Measurements from ENCODE around the gene AKNA.

The AKNA gene

DNA sequence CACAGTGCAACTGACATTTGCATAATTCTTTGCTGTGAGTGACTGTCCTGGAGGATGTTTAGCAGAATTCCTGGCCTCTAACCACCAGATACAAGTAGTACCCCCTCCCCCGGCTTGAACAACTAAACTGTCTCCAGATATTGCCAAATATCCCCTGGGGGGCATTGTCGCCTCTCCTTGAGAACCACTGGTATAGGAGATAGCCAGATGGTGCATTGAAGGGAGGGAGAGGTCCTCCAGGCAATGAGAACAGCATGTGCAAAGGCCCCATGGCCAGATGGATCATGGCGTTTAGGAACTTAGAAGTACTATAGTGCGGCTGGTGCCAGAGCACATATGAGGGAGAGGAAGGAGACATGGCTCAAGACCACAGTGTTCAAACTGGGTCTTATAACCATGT is 83.8 kb downstream of the AKNA start:
- Mint-ChIP-seq H3K4me1 (ENCODE audit: low read depth) (peaks cover 4% of the 10 kb centered on the region), H3K9me3 (no peaks in the 10 kb centered on the region), H3K27ac (no peak overlapping the region), H3K4me3 (no peak overlapping the region), H3K27me3 (no peaks in the 10 kb centered on the region), H3K36me3 (ENCODE audit: low read depth) (no peaks in the 10 kb centered on the region)
- DNase-seq, result no peak

DNA sequence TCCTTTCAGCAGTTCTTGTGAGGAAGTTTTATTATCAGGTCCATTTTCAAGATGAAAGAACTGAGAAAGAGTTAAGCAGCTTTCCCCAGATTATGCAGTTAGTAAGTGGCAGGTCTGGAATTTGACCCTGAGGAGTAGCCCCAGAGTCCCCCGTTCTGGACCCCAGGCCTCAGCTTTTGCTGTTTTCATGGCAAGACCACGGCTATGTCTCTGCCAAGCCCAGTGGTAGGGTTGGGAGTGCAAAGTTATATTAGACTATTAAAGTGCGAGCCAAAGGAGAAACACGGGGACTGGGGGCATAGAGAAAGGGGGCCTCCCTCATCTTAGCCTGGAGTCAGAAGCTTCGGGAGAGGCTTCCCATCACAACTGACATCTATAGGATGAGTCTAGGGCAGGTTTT is 84.2 kb downstream of the AKNA start:
- Mint-ChIP-seq H3K27me3 (no peaks in the 10 kb centered on the region), H3K4me1 (ENCODE audit: low read depth) (peaks cover 4% of the 10 kb centered on the region), H3K36me3 (ENCODE audit: low read depth) (no peaks in the 10 kb centered on the region), H3K9me3 (no peaks in the 10 kb centered on the region), H3K27ac (no peak overlapping the region), H3K4me3 (no peak overlapping the region)
- peak; percentile 7 for DNase-seq

DNA sequence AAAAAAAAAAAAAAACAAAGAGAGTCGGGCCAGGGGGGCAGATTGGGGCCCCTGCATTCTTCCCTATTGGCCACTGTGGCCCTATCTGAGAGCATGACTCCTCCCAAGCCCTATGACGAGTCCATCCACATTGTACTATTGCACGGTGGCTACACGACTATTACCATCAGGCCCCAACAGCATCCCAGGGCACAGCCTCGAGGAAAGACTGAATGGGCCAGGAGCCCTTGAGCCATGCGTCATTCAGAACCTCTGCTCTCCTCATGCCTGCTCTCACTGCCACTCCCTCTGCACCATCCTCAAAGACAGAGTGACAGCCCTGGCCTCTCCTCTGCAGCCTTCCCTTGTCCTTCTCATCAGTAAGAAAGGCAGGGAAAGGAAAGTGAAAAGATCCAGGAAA is 85.1 kb downstream of the AKNA start:
- no peak overlapping the region for H3K4me3 Mint-ChIP-seq
- no peaks in the 10 kb centered on the region for H3K36me3 Mint-ChIP-seq (ENCODE audit: low read depth)
- no peaks in the 10 kb centered on the region for H3K27me3 Mint-ChIP-seq
- H3K9me3 Mint-ChIP-seq, result no peaks in the 10 kb centered on the region
- no peak overlapping the region for H3K27ac Mint-ChIP-seq
- peaks cover 4% of the 10 kb centered on the region for H3K4me1 Mint-ChIP-seq (ENCODE audit: low read depth)
- peak; percentile 2 for DNase-seq

DNA sequence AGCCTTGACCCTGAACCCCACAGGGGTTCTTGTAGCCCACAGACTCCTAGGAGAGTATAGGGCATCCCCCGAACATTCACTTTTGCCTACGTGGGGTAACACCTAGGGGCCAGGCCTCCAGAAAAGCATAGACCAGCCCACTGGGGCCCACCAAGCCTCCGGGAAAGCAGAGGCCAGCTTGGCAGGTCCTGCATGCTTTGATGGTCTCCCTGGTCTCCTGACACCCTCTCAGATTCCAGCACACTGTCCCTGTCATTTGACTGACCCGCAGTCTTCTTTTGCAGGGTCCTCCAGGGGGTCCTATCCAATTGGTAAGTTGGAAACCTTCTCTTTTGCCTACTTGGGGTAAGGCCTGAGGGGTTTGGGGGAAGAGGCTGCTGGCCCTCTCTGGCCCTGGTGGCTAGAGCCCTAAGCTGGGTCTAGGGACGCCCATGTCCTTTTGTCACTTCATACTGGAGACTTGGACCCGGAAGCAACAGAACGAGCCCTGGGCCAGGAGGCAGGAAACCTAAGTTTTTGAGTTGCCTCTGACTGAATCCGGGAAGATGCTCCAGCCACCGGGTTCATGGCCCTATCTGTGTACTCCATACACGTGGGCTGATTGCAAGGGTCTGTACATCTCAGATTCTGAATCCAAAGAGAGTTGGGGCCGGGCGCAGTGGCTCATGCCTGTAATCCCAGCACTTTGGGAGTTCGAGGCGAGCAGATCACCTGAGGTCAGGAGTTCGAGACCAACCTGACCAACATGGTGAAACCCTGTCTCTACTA is 85.8 kb downstream of the AKNA start:
- Mint-ChIP-seq H3K36me3 (ENCODE audit: low read depth) (no peaks in the 10 kb centered on the region), H3K4me1 (ENCODE audit: low read depth) (peaks cover 4% of the 10 kb centered on the region), H3K9me3 (no peaks in the 10 kb centered on the region), H3K4me3 (no peak overlapping the region), H3K27ac (no peak overlapping the region), H3K27me3 (no peaks in the 10 kb centered on the region)
- DNase-seq, result peak; percentile 13

DNA sequence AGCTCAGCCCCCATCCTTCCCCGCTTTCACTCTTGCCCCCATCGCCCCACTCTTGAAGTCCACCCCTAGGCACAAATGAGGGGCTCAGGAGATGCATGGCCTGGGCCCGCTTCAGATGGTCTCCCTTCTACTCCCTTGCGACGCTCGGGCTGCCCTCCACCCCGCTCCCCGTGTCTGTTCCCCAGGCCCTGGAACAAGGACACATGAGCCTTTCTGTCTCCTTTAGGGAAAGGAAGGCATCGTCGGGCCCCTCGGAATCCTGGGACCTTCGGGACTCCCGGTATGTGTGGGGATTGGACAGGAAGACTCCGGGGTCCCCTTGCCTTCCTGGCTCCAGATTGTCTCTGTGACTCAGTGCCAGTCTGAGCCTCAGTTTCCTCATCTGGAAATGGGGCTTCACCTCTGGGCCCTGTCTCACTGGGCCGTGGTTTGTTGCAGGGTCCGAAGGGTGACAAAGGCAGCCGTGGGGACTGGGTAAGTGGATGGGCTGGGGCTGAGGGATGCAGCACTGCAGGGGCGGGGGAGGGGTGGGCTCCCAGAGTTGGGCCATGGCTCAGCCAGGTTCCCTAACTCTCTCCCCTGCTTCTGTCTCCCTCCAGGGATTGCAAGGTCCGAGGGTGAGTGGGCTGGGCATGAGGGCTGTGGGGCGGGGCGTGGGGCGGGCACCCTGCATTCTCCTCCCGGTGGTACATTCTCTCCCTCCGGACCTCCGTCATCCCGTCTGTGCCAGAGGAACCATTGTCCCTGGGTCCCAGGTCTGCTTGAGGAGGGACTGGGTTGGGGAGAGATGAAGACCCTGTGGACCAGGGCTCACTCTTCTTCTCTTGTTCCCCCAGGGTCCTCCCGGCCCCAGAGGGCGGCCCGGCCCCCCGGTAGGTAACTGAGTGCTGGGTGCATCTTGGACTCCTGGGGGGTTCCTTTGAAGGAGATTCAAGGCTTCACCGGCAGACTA is 86.7 kb downstream of the AKNA start:
- H3K27ac Mint-ChIP-seq, result no peak overlapping the region
- peak; percentile 13 for DNase-seq

DNA sequence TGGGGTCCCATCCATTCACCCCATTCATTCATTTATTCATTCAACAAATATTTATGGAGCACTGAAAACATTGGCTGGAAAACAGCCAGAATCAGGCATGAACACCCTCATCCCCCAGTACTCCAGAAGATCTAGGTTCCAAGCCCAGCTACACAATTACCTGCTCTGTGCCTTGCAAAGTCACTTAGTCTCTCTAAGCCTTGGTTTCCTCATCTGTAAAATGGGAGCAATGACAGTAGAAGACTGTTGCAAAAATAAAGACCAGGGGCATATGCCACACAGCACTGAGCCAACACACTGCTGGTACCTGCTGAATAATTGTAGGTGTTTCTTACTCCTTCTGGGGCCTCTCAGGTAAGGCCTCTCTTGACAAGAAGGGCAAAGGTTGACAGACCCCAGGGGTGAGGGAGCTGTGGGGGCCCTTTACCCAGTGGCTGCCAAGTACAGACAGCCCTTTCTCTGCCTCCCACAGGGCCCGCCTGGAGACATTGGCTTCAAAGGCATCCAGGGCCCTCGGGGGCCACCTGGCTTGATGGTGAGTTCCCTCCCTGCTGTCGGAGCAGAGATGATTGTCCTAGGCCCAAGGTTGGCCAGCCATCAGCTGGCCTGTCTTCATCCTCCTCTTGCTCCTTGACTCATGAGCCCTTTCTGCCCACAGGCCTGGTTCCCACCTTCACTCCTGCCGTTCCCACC is 87.5 kb downstream of the AKNA start:
- H3K27me3 Mint-ChIP-seq, result peaks cover 3% of the 10 kb centered on the region
- no peak overlapping the region for H3K27ac Mint-ChIP-seq
- H3K36me3 Mint-ChIP-seq (ENCODE audit: low read depth), result peaks cover 7% of the 10 kb centered on the region
- no peaks in the 10 kb centered on the region for H3K4me1 Mint-ChIP-seq (ENCODE audit: low read depth)
- DNase-seq, result peak; percentile 22
- H3K9me3 Mint-ChIP-seq, result peaks cover 8% of the 10 kb centered on the region
- no peak overlapping the region for H3K4me3 Mint-ChIP-seq

More for the DNA sequence above, 86.7 kb downstream of the AKNA start:
- H3K9me3 Mint-ChIP-seq, result peaks cover 2% of the 10 kb centered on the region
- peaks cover 1% of the 10 kb centered on the region for H3K36me3 Mint-ChIP-seq (ENCODE audit: low read depth)
- H3K27me3 Mint-ChIP-seq, result no peaks in the 10 kb centered on the region
- no peak overlapping the region for H3K4me3 Mint-ChIP-seq
- peaks cover 4% of the 10 kb centered on the region for H3K4me1 Mint-ChIP-seq (ENCODE audit: low read depth)

DNA sequence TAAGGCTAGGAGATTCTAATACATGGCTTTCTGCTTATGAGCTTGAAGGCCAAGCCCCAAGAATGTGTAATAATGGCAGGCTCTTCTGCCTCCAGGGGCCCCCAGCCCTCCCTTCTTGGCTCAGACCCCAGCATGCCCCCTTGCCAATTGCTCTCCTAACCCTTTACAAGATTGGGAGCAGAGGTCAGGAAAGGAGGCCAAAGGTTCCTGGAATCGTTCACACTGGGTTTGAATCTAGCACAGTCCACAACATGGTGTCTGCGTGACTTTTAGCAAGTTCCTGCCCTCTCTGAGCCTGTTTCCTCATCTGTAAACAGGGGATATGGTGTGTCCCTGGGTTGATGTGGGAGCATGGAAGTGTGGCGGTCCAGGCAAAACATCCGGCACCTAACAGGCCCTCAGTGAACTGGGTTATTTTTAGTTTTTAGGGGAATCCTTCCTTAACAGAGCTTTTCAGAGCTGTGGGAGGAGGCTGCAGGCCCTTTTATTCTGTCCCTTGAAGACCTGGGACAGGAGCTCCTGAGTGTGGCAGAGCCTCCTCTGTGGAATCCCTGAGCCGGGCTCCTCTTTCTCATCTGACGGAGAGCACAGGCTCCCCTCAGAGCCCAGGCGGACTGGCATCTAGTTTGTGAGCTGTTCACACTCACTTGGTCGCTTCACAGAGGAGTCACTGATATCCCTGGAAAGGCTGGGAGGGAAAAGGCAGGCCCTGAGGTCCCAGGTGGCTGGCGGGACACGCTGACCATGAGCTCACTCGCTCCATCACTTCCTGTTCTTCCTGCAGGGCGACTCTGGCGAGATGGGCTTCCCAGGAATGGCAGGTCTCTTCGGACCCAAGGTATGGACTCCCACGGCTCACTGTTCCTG is 88.3 kb downstream of the AKNA start:
- Mint-ChIP-seq H3K27me3 (peaks cover 3% of the 10 kb centered on the region), H3K4me1 (ENCODE audit: low read depth) (no peaks in the 10 kb centered on the region), H3K9me3 (peaks cover 16% of the 10 kb centered on the region), H3K36me3 (ENCODE audit: low read depth) (peaks cover 8% of the 10 kb centered on the region), H3K4me3 (no peak overlapping the region), H3K27ac (no peak overlapping the region)
- DNase-seq, result peak; percentile 7

DNA sequence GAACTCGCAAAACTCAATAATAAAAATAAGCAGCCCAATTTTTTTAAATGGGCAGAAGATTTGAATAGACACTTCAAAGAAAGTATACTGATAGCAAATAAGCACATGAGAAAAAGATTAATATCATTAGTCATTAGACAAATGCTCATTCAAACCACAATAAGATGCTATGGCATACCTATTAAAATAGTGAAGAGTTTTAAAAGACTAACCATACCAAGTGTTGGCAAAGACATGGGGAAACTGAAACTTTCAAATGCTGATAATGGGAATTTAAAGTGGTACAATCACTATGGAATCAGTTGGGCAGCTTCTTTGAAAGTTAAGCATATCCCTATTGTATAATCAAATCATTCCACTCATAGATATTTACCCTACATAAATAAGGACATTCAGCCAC is 91.4 kb downstream of the AKNA start:
- H3K27ac Mint-ChIP-seq, result no peak overlapping the region
- H3K4me3 Mint-ChIP-seq, result no peak overlapping the region
- H3K27me3 Mint-ChIP-seq, result peaks cover 5% of the 10 kb centered on the region
- no peak for DNase-seq
- peaks cover 17% of the 10 kb centered on the region for H3K9me3 Mint-ChIP-seq
- no peaks in the 10 kb centered on the region for H3K4me1 Mint-ChIP-seq (ENCODE audit: low read depth)
- peaks cover 8% of the 10 kb centered on the region for H3K36me3 Mint-ChIP-seq (ENCODE audit: low read depth)

DNA sequence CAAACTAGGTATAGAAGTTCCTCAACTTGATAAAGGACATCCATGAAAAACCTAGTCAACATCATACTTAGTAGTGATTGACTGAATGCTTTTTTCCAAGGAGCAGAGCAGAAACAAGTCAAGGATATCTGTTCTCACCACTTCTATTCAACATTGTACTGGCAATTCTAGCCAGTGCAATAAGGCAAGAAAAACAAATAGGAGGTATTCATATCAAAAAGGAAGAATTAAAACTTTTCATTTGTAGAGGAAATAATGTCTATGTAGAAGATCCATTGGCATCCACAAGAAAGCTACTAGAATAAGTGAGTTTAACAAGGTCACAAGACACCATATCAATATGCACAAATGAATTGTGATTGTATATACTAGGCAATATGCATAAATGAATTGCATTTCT is 93.1 kb downstream of the AKNA start:
- Mint-ChIP-seq H3K9me3 (peaks cover 17% of the 10 kb centered on the region), H3K27me3 (peaks cover 9% of the 10 kb centered on the region), H3K27ac (no peak overlapping the region), H3K4me1 (ENCODE audit: low read depth) (peaks cover 2% of the 10 kb centered on the region), H3K36me3 (ENCODE audit: low read depth) (peaks cover 8% of the 10 kb centered on the region), H3K4me3 (no peak overlapping the region)
- no peak for DNase-seq

DNA sequence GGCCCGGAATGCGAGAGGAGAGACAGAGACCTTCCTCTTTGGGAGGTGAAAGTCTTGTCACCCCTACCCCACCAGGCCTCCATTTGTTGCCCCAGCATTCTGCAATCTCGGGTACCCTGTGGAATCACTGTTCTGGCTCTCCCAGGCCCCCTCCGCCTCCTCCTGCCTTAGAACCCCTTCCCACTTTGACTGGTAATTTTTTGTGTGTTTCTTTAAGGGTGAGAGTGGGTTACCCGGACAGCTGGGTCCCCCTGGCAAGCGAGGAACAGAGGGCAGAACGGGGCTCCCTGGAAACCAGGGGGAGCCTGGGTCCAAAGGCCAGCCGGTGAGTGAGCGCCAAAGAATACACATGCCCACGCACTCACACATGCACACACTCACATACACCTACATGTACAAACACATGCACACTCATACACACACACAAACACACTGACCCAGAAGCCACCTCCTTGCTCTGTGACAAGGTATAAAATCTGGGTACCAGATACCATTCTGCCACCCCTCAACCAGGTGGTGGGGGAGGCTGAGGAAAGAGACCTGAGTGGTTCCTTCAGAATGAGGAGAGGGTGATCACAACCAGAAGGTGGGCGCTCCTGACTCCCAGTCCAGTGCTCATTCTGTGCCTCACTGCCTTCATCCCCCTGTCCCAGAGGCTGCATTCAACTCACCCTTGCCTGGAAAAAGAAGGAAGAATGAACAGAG is 95.7 kb downstream of the AKNA start:
- peaks cover 8% of the 10 kb centered on the region for H3K36me3 Mint-ChIP-seq (ENCODE audit: low read depth)
- H3K4me1 Mint-ChIP-seq (ENCODE audit: low read depth), result peaks cover 2% of the 10 kb centered on the region
- H3K4me3 Mint-ChIP-seq, result no peak overlapping the region
- H3K27ac Mint-ChIP-seq, result no peak overlapping the region
- peaks cover 9% of the 10 kb centered on the region for H3K27me3 Mint-ChIP-seq
- DNase-seq, result peak; percentile 20
- H3K9me3 Mint-ChIP-seq, result peaks cover 17% of the 10 kb centered on the region

DNA sequence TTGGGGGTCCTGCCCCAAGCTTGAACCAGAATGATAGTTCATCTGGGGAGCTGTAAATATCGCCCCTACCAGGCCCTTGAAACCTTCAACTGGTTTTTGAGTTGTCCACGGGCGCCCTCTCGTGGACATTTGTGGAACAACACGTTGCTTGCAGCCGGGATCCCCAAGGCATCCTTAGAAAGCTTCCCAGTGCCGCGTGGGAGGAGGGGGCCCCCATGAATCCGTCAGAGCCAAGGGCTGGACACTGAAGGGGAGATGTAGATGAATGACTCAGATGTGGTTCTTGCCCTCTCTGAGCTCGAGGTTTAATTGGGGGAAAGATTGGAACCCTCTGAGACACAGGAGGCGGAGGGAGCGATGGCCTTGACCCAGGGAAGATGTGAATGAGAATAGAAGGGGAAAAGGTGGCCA is 96.7 kb downstream of the AKNA start:
- H3K36me3 Mint-ChIP-seq (ENCODE audit: low read depth), result peaks cover 6% of the 10 kb centered on the region
- H3K27ac Mint-ChIP-seq, result no peak overlapping the region
- DNase-seq, result peak; percentile 82
- peaks cover 15% of the 10 kb centered on the region for H3K9me3 Mint-ChIP-seq
- H3K27me3 Mint-ChIP-seq, result peaks cover 9% of the 10 kb centered on the region
- peaks cover 2% of the 10 kb centered on the region for H3K4me1 Mint-ChIP-seq (ENCODE audit: low read depth)
- no peak overlapping the region for H3K4me3 Mint-ChIP-seq

DNA sequence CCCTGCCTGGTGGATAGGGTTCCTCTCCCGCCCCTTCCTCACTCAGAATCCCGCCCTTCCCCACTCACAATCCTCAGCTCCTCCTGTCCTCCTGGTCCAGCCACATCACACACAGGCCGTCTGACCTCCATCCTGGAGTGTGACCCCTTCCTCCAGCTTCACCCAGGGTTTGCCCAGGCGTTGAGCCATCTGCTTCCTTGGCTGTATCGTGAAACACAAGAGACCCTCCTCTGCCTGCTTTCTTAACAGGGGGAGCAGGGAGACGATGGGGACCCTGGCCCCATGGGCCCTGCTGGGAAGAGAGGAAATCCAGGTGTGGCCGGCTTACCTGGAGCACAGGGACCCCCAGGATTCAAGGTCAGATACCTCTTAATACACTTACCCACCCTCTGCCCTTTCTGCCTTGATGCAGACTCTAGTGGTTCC is 97.2 kb downstream of the AKNA start:
- Mint-ChIP-seq H3K36me3 (ENCODE audit: low read depth) (peaks cover 2% of the 10 kb centered on the region), H3K27ac (no peak overlapping the region), H3K27me3 (peaks cover 6% of the 10 kb centered on the region), H3K9me3 (peaks cover 10% of the 10 kb centered on the region), H3K4me3 (no peak overlapping the region), H3K4me1 (ENCODE audit: low read depth) (peaks cover 2% of the 10 kb centered on the region)
- DNase-seq, result no peak
